ENCODE results near the gene KIAA1191. TPM values are rescaled to one million over a fixed set of nuclear protein-coding genes. Genes with fewer than 3 reads are reported as not detected.
A peak's percentile ranks its signal among the peaks of the same experiment; 100 is the strongest.

The KIAA1191 gene
- total RNA-seq, 5 donors from 2014 or later (not counting 1 experiment from before 2014, with no cell fraction given) = 66.4 to 79.3 (median 72.8) TPM

GRCh38 chr5:176368726-176369125, 7.2 kb upstream of the KIAA1191 start:
- 98% methylated on average over 9 of the region's 13 CpGs for WGBS (ENCODE audit: insufficient coverage)
- Histone ChIP-seq H3K4me3 (ENCODE audit: control insufficient read depth in 1 of 2, extremely low read depth in 1 of 2, low read length in 1 of 2) (no peak overlapping the region), H3K4me1 (ENCODE audit: control insufficient read depth in 1 of 2, extremely low read depth in 1 of 2, insufficient read depth in 2 of 2, low read length in 2 of 2) (peaks cover 0 to 15% of the 10 kb centered on the region in 2 experiments), H3K27me3 (replicated peaks in 1 of 2; ENCODE audit: control insufficient read depth in 2 of 2, extremely low read depth in 1 of 2, insufficient read depth in 2 of 2, low read length in 1 of 2) (no peaks in the 10 kb centered on the region), H3K27ac (ENCODE audit: low read length) (no peak overlapping the region), H3K9me3 (no peaks in the 10 kb centered on the region), H3K36me3 (ENCODE audit: control insufficient read depth in 2 of 2, extremely low read depth in 1 of 2, insufficient read depth in 1 of 2, low read length in 1 of 2) (peaks cover 5 to 21% of the 10 kb centered on the region in 2 donors)
- no peaks in the 10 kb centered on the region for H3K27me3 Mint-ChIP-seq
- H3K4me1 Mint-ChIP-seq = peaks cover 7 to 17% (median 16%) of the 10 kb centered on the region in 3 donors
- H3K27ac Mint-ChIP-seq = no peak overlapping the region
- POLR2A ChIA-PET = interaction anchor here in 1 of 2 donors (0.5 kb wide), 1 partner anchor 75 kb away, joined by 4 read pairs; no protein-coding TSS in a partner anchor
- no peak for DNase-seq
- CTCF ChIA-PET = no interaction called here
- H3K9me3 Mint-ChIP-seq = no peaks in the 10 kb centered on the region
- ATAC-seq (replicated peaks in 1 of 4) = no peak
- peaks cover 22% of the 10 kb centered on the region for H3K36me3 Mint-ChIP-seq
- no peak overlapping the region for H3K4me3 Mint-ChIP-seq

- Histone ChIP-seq H3K27ac (ENCODE audit: low read length) (no peak overlapping the region), H3K36me3 (ENCODE audit: control insufficient read depth in 2 of 2, extremely low read depth in 1 of 2, insufficient read depth in 1 of 2, low read length in 1 of 2) (peaks cover 0 to 14% of the 10 kb centered on the region in 2 donors), H3K9me3 (no peaks in the 10 kb centered on the region), H3K4me3 (ENCODE audit: control insufficient read depth in 1 of 2, extremely low read depth in 1 of 2, low read length in 1 of 2) (peak overlapping the region; percentile 63 to 78), H3K27me3 (replicated peaks in 1 of 2; ENCODE audit: control insufficient read depth in 2 of 2, extremely low read depth in 1 of 2, insufficient read depth in 2 of 2, low read length in 1 of 2) (no peaks in the 10 kb centered on the region), H3K4me1 (ENCODE audit: control insufficient read depth in 1 of 2, extremely low read depth in 1 of 2, insufficient read depth in 2 of 2, low read length in 2 of 2) (peaks cover 8 to 25% of the 10 kb centered on the region in 2 experiments)
- H3K27me3 Mint-ChIP-seq = no peaks in the 10 kb centered on the region
- ChIA-PET CTCF (no interaction called here), POLR2A (no interaction called here)
- H3K36me3 Mint-ChIP-seq = peaks cover 17% of the 10 kb centered on the region
- no peak overlapping the region for H3K27ac Mint-ChIP-seq
- ATAC-seq (replicated peaks in 1 of 4) (no peak), DNase-seq (no peak)
- H3K9me3 Mint-ChIP-seq = no peaks in the 10 kb centered on the region
- 88% methylated on average over 36 of the region's 38 CpGs for WGBS (ENCODE audit: insufficient coverage)
- peak overlapping the region; percentile 72 to 77 (median 74) for H3K4me3 Mint-ChIP-seq
- H3K4me1 Mint-ChIP-seq = peaks cover 17 to 29% (median 20%) of the 10 kb centered on the region in 3 donors
Measured at GRCh38 chr5:176366232-176366894, 4.8 kb upstream of the KIAA1191 start.

- DNase-seq = peak in 30 of 35 experiments; percentile 10 to 60 (median 32)
- H3K4me3 Mint-ChIP-seq = peak within 1 kb of the TSS; percentile 72 to 77 (median 77)
- POLR2A ChIA-PET = no interaction called here
- Histone ChIP-seq H3K4me3 (ENCODE audit: control insufficient read depth in 1 of 2, extremely low read depth in 1 of 2, low read length in 1 of 2) (peak within 1 kb of the TSS; percentile 63 to 78), H3K36me3 (ENCODE audit: control insufficient read depth in 2 of 2, extremely low read depth in 1 of 2, insufficient read depth in 1 of 2, low read length in 1 of 2) (peaks cover 0 to 14% of the 10 kb centered on the region in 2 donors), H3K9me3 (no peaks in the 10 kb centered on the region), H3K4me1 (ENCODE audit: control insufficient read depth in 1 of 2, extremely low read depth in 1 of 2, insufficient read depth in 2 of 2, low read length in 2 of 2) (peaks cover 11 to 32% of the 10 kb centered on the region in 2 experiments), H3K27me3 (replicated peaks in 1 of 2; ENCODE audit: control insufficient read depth in 2 of 2, extremely low read depth in 1 of 2, insufficient read depth in 2 of 2, low read length in 1 of 2) (no peaks in the 10 kb centered on the region), H3K27ac (ENCODE audit: low read length) (peak within 1 kb of the TSS; percentile 27)
- peaks cover 20 to 29% (median 22%) of the 10 kb centered on the region in 3 donors for H3K4me1 Mint-ChIP-seq
- peak within 1 kb of the TSS in 1 of 2 donors; percentile 44 for H3K27ac Mint-ChIP-seq
- WGBS (ENCODE audit: insufficient coverage) = 2% methylated on average over 90 of the region's 108 CpGs
- H3K9me3 Mint-ChIP-seq = no peaks in the 10 kb centered on the region
- H3K27me3 Mint-ChIP-seq = no peaks in the 10 kb centered on the region
- peak; percentile 28 to 43 (median 32) for ATAC-seq (replicated peaks in 1 of 4)
- CTCF ChIA-PET = no interaction called here
- H3K36me3 Mint-ChIP-seq = peaks cover 14% of the 10 kb centered on the region
Measured at GRCh38 chr5:176365351-176366231, 4.0 kb upstream of the KIAA1191 start, which contains the start of gene ARL10. Gene ARL10, plus strand, starts transcription at chr5:176365487. Its CDS starts 77 bp downstream, at chr5:176365564.

GRCh38 chr5:176364765-176365350, 3.3 kb upstream of the KIAA1191 start:
- ChIA-PET POLR2A (no interaction called here), CTCF (interaction anchor here in 1 of 2 donors (0.6 kb wide), 2 partner anchors 35 to 667 kb away, joined by 3 to 4 read pairs; no protein-coding TSS in a partner anchor)
- peak overlapping the region; percentile 27 for H3K27ac ChIP-seq (ENCODE audit: low read length)
- DNase-seq (peak in 1 of 35 experiments; percentile 37), ATAC-seq (replicated peaks in 1 of 4) (no peak)
- H3K36me3 ChIP-seq (ENCODE audit: control insufficient read depth in 2 of 2, extremely low read depth in 1 of 2, insufficient read depth in 1 of 2, low read length in 1 of 2) = peaks cover 0 to 13% of the 10 kb centered on the region in 2 donors
- H3K4me3 ChIP-seq (ENCODE audit: control insufficient read depth in 1 of 2, extremely low read depth in 1 of 2, low read length in 1 of 2) = peak overlapping the region; percentile 63 to 78
- peaks cover 13 to 40% of the 10 kb centered on the region in 2 experiments for H3K4me1 ChIP-seq (ENCODE audit: control insufficient read depth in 1 of 2, extremely low read depth in 1 of 2, insufficient read depth in 2 of 2, low read length in 2 of 2)
- no peaks in the 10 kb centered on the region for H3K27me3 ChIP-seq (replicated peaks in 1 of 2; ENCODE audit: control insufficient read depth in 2 of 2, extremely low read depth in 1 of 2, insufficient read depth in 2 of 2, low read length in 1 of 2)
- H3K9me3 Mint-ChIP-seq = no peaks in the 10 kb centered on the region
- H3K9me3 ChIP-seq = no peaks in the 10 kb centered on the region
- H3K27me3 Mint-ChIP-seq = no peaks in the 10 kb centered on the region
- H3K4me1 Mint-ChIP-seq = peaks cover 21 to 30% (median 22%) of the 10 kb centered on the region in 3 donors
- WGBS (ENCODE audit: insufficient coverage) = 22% methylated on average over 16 of the region's 28 CpGs
- peak overlapping the region; percentile 69 to 77 (median 71) for H3K4me3 Mint-ChIP-seq
- peak overlapping the region in 1 of 2 donors; percentile 44 for H3K27ac Mint-ChIP-seq
- H3K36me3 Mint-ChIP-seq = peaks cover 13% of the 10 kb centered on the region

GRCh38 chr5:176362233-176362490, 598 bp upstream of the KIAA1191 start:
- Mint-ChIP-seq H3K9me3 (no peaks in the 10 kb centered on the region), H3K36me3 (peaks cover 10% of the 10 kb centered on the region), H3K27me3 (no peaks in the 10 kb centered on the region), H3K4me3 (peak overlapping the region; percentile 92 to 98 (median 98)), H3K4me1 (peaks cover 33 to 42% (median 38%) of the 10 kb centered on the region in 3 donors), H3K27ac (peak overlapping the region; percentile 95 to 99)
- no peak for ATAC-seq (replicated peaks in 1 of 4)
- H3K9me3 ChIP-seq = no peaks in the 10 kb centered on the region
- DNase-seq = peak in 1 of 35 experiments; percentile 1
- H3K27me3 ChIP-seq (replicated peaks in 1 of 2; ENCODE audit: control insufficient read depth in 2 of 2, extremely low read depth in 1 of 2, insufficient read depth in 2 of 2, low read length in 1 of 2) = no peaks in the 10 kb centered on the region
- no CpG with 5 or more reads among the region's 8 CpGs for WGBS (ENCODE audit: insufficient coverage)
- CTCF ChIA-PET = interaction anchor here (0.7 to 2.2 kb wide), 4 partner anchors 9 to 624 kb away, joined by 3 to 12 read pairs (median 5); partner anchors contain the start of genes HIGD2A (in 1 of the 2) and NOP16 (in 1 of the 2)
- POLR2A ChIA-PET = interaction anchor here (0.6 kb wide), 3 partner anchors 20 to 40 kb away, joined by 3 read pairs; no protein-coding TSS in a partner anchor
- peaks cover 0 to 15% of the 10 kb centered on the region in 2 donors for H3K36me3 ChIP-seq (ENCODE audit: control insufficient read depth in 2 of 2, extremely low read depth in 1 of 2, insufficient read depth in 1 of 2, low read length in 1 of 2)
- H3K4me3 ChIP-seq (ENCODE audit: control insufficient read depth in 1 of 2, extremely low read depth in 1 of 2, low read length in 1 of 2) = peak overlapping the region; percentile 11 to 95
- H3K27ac ChIP-seq (ENCODE audit: low read length) = peak overlapping the region; percentile 71
- peaks cover 14 to 45% of the 10 kb centered on the region in 2 experiments for H3K4me1 ChIP-seq (ENCODE audit: control insufficient read depth in 1 of 2, extremely low read depth in 1 of 2, insufficient read depth in 2 of 2, low read length in 2 of 2)

All from T-cell (primary cell).